Cerebellar nuclear complex (tissue), 1 donor: ENCODE measurements around the gene NDFIP1.

Source experiments
- DNase-seq, 2 experiments: peaks; one replicate each; lab custom pipeline; 2025; lab: John Stamatoyannopoulos, UW

The NDFIP1 gene

DNA sequence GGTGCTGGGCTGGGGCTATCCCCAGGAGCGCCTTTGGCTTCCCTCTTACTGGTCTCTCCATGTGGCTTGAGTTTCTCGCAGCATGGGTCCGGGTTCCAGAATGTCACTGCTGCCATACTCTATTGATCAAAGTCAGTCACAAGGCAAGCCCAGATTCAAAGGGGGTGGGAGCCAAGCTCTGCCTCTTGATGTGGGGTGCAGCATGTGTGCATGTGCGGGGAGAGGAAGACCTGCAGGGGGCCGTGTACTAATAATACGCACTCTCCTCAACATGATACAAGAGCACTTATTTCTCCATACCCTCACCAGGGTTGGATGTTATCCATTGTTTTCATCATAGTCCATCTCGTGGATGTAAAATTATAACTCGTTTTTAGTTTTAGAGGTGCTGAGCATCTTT is 81.2 kb downstream of the NDFIP1 start:
- DNase-seq = no peak

GRCh38 chr5:142191776-142192175 is 83.2 kb downstream of the NDFIP1 start:
- no peak for DNase-seq

GRCh38 chr5:142192286-142193113 is 83.9 kb downstream of the NDFIP1 start:
- DNase-seq = no peak

- no peak for DNase-seq
These were observed 84.5 kb downstream of the NDFIP1 start for GRCh38 chr5:142193114-142193428.

GRCh38 chr5:142197098-142197497 is 88.5 kb downstream of the NDFIP1 start:
- no peak for DNase-seq

GRCh38 chr5:142197781-142198180 is 89.2 kb downstream of the NDFIP1 start:
- DNase-seq = no peak

DNA sequence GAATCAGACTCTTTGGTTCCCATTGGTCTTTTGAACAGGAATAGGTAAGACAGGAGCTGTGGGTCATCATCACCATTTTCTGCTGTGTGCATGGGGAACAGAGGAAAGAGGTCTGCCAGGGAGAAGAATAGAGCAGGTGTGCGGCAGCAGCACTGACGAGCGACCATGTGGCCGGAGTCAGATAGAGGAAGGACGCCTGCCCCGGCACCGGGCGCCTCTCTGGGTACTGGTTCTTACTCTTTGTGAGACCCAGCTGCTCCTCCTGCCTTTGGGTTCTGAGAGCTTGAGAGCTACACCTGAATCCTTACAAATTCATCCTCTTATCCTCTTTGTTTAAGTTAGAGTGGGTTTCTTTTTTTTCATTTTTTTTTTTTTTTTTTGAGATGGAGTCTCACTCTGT is 90.8 kb downstream of the NDFIP1 start:
- no peak for DNase-seq

DNA sequence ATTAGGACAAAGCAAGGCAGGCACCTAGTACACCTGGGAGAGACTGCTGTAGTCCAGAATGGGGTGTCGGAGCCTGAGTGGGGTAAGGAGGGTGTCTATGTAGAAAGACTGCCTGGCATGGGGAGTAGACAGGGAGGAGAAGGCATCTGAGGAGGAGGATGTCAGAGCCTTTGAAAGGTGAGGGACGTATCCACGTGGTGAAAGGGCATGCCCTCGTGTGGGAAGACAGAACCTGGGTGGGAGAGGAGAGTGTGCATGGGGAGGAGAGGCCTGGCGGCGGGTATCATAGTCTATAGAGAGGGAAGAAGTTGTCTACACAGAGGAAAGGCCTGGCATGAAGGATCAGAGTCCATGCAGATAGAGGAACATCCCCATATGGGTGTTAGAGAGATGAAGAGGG is 91.8 kb downstream of the NDFIP1 start:
- no peak for DNase-seq

GRCh38 chr5:142201471-142201887 is 92.9 kb downstream of the NDFIP1 start:
- no peak for DNase-seq

DNA sequence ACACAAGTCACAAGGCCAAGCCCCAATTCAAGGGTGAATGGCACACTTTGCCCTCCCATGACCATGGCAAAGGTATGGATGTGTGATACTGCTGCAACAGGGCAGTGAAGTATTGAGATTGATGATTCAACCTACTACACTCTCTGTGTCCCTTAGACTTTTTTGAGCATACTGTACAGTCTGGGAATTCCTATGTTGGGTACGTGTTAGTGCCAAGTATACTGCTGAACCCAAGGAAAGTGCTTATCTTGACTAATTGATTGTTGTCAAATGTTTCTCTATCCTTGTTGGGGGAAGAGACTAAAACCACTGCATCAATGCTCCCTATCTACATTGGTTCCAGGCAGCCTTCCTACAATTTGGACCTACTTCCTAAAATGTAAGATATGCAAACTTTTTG is 93.7 kb downstream of the NDFIP1 start:
- no peak for DNase-seq
